Tibial artery (tissue), 4 donors: ENCODE results near the gene KSR1.

ENCODE experiments used
- DNase-seq, 2 donors: peaks; one replicate each; pipeline ENCODE4 v3.0.0-alpha.2; 2019
- H3K27ac ChIP-seq, 2 donors: fragments of 200-600 bp; sonication (generic) in 1 of 2; 1 replicate in 1 of 2; 2 replicates in 1 of 2; pipeline ENCODE4 v1.5.1; 2018 to 2019; ENCODE audit warnings: mild to moderate bottlenecking in 1 of 2
- H3K27me3 ChIP-seq, 2 donors: fragments of 200-600 bp; sonication (generic) in 1 of 2; one replicate each; pipeline versions ENCODE4 v1.5.1 to v1.6.0; 2016 to 2019
- H3K36me3 ChIP-seq, 3 donors: fragments of 200-600 bp; sonication (generic) in 2 of 3; one replicate each; pipeline ENCODE4 v1.5.1; 2016 to 2019; ENCODE audit warnings: mild to moderate bottlenecking in 2 of 3
- H3K4me1 ChIP-seq, 4 donors: fragments of 200-600 bp; sonication (generic) in 2 of 4; 1 replicate in 3 of 4; 2 replicates in 1 of 4; pipeline ENCODE4 v1.5.1; 2016 to 2019
- H3K4me3 ChIP-seq, 2 donors: fragments of 200-600 bp; sonication (generic) in 1 of 2; 1 replicate in 1 of 2; 2 replicates in 1 of 2; pipeline ENCODE4 v1.5.1; 2018 to 2019; ENCODE audit warnings: mild to moderate bottlenecking in 2 of 2
- H3K9me3 ChIP-seq, 3 donors: fragments of 200-600 bp; sonication (generic) in 1 of 3; one replicate each; pipeline ENCODE4 v1.5.1; 2016 to 2019
- CTCF ChIP-seq, 2 experiments: fragments of 200-600 bp in 1 of 2; fragments of 450-650 bp in 1 of 2; IDR thresholded peaks; one replicate each; pipeline ENCODE4 v1.5.1; 2017 to 2019; ENCODE audit warnings: antibody characterized with exemption in 2 of 2, mild to moderate bottlenecking in 1 of 2, moderate library complexity in 1 of 2
- intact Hi-C: fragments of 100-400 bp; cut with DNase I; formaldehyde crosslinking; loops from one replicate; pipeline ENCODE4 v1.15.0; 2023; ENCODE audit warnings: low total_unique reads

Gene KSR1

DNA sequence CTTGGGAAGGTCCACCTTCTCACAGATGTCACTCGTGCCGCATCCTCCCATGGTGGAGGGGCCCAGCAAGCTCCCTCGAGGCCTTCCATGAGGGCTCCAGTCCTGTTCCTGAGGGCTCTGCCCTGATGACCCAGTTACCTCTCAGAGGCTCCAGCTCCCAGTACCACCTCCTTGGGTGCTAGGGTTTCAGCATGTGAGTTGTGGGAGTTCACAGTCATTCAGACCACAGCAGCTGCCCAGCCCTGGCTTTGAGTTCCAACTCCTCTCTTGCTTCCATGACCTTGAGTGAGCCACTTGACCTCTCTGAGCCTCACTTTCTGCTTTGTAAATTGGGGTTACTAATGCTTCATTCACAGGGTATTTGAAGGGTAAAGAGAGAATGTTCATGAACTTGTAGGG, 137.6 kb downstream of the KSR1 start:
- TF ChIP-seq CTCF (IDR thresholded peaks at IDR 0.05), result no peak
- H3K27me3 ChIP-seq, result no peaks in the 10 kb centered on the region
- H3K9me3 ChIP-seq, result no peaks in the 10 kb centered on the region
- no peaks in the 10 kb centered on the region for H3K4me1 ChIP-seq
- intact Hi-C loops, result loop anchor here (10.0 kb wide), 1 partner anchor 139 kb away; the partner anchor contains the start of gene KSR1
- DNase-seq, result no peak
- H3K4me3 ChIP-seq, result no peak overlapping the region
- no peak overlapping the region for H3K27ac ChIP-seq
- H3K36me3 ChIP-seq, result peaks cover 4 to 76% (median 47%) of the 10 kb centered on the region in 3 donors

- Histone ChIP-seq H3K27me3 (no peaks in the 10 kb centered on the region), H3K27ac (no peak overlapping the region), H3K9me3 (no peaks in the 10 kb centered on the region), H3K4me3 (no peak overlapping the region), H3K4me1 (peaks cover 0 to 2% (median 0%) of the 10 kb centered on the region in 4 donors), H3K36me3 (peaks cover 0 to 72% (median 47%) of the 10 kb centered on the region in 3 donors)
- no peak for DNase-seq
- TF ChIP-seq CTCF (IDR thresholded peaks at IDR 0.05), result no peak
- intact Hi-C loops, result loop anchor here (10.0 kb wide), 1 partner anchor 140 kb away; the partner anchor contains the start of gene KSR1
Observed at GRCh38 chr17:27595208-27595607, 139.0 kb downstream of the KSR1 start.

DNA sequence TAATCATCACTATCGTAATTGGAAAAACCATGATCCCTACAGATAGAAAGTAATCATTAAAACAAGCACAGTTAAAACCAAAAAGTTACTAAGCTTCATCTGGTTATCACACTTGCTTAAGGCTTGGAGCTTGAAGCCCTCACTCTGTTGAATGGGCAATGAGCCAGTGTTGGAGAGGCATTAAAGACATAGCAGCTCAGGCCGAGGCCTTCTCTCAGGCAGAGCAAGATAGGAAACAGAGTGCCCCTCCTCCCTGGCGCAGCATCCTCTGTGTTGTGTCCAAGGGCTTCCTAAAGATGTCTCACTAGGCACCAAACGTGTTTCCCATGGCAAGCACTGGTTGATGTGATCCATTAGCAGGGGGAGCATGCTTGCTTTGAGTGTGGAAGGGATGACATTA, 139.8 kb downstream of the KSR1 start:
- intact Hi-C loops, result loop anchor here (10.0 kb wide), 1 partner anchor 141 kb away; the partner anchor contains the start of gene KSR1
- DNase-seq, result no peak
- Histone ChIP-seq H3K9me3 (no peaks in the 10 kb centered on the region), H3K27ac (no peak overlapping the region), H3K4me1 (peaks cover 0 to 3% (median 0%) of the 10 kb centered on the region in 4 donors), H3K36me3 (peaks cover 0 to 66% (median 40%) of the 10 kb centered on the region in 3 donors), H3K27me3 (no peaks in the 10 kb centered on the region), H3K4me3 (no peak overlapping the region)
- TF ChIP-seq CTCF (IDR thresholded peaks at IDR 0.05), result no peak

GRCh38 chr17:27596566-27597187, 140.4 kb downstream of the KSR1 start:
- H3K36me3 ChIP-seq, result peaks cover 0 to 61% (median 39%) of the 10 kb centered on the region in 3 donors
- H3K4me1 ChIP-seq, result peaks cover 0 to 3% (median under 1%) of the 10 kb centered on the region in 4 donors
- no peak overlapping the region for H3K4me3 ChIP-seq
- H3K27ac ChIP-seq, result no peak overlapping the region
- DNase-seq, result no peak
- no peaks in the 10 kb centered on the region for H3K9me3 ChIP-seq
- no peak for TF ChIP-seq CTCF (IDR thresholded peaks at IDR 0.05)
- no peaks in the 10 kb centered on the region for H3K27me3 ChIP-seq
- intact Hi-C loops, result loop anchor here (10.0 kb wide), 1 partner anchor 142 kb away; the partner anchor contains the start of gene KSR1

DNA sequence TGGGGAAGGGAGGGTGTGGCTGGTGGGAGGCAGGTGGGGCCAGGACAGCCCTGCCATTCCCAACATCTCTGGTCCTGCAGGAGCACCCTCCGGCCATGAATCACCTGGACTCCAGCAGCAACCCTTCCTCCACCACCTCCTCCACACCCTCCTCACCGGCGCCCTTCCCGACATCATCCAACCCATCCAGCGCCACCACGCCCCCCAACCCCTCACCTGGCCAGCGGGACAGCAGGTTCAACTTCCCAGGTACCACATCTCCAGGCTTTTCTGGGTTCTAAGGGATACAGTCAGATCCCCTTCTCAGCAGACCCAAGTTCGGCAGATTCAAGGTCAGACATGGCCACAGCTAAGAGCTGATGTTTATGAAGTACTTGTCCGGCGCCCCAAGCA, 140.9 kb downstream of the KSR1 start:
- H3K9me3 ChIP-seq, result no peaks in the 10 kb centered on the region
- no peaks in the 10 kb centered on the region for H3K27me3 ChIP-seq
- no peak for TF ChIP-seq CTCF (IDR thresholded peaks at IDR 0.05)
- DNase-seq, result no peak
- peaks cover 0 to 3% (median 1%) of the 10 kb centered on the region in 4 donors for H3K4me1 ChIP-seq
- H3K27ac ChIP-seq, result no peak overlapping the region
- intact Hi-C loops, result loop anchor here (10.0 kb wide), 1 partner anchor 142 kb away; the partner anchor contains the start of gene KSR1
- H3K36me3 ChIP-seq, result peaks cover 0 to 58% (median 34%) of the 10 kb centered on the region in 3 donors
- H3K4me3 ChIP-seq, result no peak overlapping the region
